Nucleus accumbens (tissue), 56 donors: ENCODE data around the gene NES.

Experiments used
- DNase-seq, 56 donors: peaks; one replicate each; lab custom pipeline; 2025; lab: John Stamatoyannopoulos, UW

NES gene

DNA sequence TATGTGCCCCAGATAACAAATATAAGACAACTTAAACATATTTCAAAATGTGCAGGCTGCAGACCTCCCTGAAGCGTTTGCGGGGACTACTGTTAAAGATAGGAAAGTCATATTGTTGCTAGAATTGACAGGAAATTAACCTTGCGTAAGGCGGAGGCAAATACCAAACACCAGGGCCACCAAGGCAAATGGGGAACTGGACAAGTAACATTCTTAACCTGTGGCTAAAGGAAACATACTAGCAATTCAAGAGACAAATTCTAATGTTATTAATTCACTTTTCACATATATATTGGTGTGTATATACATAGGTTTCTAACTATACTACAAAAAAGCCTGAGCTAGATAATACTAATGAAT, 51.1 kb downstream of the NES start:
- DNase-seq: no peak

DNA sequence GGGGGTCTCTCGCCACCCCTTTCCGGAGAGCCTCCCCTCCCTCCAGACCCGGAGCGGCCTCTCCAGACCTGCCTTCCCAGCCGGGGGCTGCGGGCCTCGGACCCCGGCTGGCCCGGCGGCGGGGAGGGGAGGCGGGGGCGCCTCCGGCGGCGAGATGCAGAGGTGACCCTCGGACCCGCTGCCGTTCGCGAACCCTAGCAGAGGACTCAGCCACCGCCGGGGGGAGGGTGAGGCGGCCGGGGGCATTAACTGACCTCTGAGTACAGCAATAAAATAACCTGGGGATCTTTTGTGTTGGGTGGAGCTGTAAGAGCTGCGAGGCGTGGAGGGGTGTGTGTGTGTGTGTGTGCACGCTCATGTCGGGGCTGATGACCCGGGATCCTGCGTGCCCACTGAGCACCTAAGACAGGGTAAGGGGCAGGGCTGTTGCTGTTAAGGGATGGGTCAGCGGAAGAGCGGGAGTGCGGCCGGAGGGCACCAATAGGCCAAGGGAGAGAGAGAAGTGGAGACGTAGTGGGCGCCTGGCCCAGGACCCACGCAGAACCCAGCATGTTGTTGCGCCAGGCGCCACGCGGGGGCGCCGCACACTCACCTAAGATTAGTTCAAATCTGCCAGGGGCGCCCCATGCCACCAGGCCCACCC, 51.6 kb downstream of the NES start:
- peak in 44 of 56 donors; percentile 22 to 88 (median 50) for DNase-seq

DNA sequence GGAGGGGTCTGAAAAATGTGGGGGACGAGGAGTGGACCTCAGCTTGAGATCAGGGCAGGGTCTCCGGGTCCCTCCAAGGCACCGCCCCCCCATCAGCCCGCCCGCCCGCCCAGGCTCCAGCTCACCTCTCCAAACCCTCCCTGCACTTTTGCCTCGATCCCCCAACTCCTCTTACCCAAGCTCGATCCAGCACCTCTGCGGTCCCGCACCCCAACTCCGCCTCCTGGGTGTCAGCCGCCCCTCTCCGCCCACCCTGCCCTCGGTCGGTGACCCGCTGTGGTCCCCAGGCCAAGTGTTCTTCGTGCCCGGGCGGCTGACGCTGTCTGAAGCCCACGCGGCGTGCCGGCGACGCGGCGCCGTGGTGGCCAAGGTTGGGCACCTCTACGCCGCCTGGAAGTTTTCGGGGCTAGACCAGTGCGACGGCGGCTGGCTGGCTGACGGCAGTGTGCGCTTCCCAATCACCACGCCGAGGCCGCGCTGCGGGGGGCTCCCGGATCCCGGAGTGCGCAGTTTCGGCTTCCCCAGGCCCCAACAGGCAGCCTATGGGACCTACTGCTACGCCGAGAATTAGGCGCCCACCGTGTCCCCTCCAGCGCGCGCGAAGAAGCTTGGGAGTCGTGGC, 52.3 kb downstream of the NES start:
- peak in 1 of 56 donors; percentile 36 for DNase-seq

DNA sequence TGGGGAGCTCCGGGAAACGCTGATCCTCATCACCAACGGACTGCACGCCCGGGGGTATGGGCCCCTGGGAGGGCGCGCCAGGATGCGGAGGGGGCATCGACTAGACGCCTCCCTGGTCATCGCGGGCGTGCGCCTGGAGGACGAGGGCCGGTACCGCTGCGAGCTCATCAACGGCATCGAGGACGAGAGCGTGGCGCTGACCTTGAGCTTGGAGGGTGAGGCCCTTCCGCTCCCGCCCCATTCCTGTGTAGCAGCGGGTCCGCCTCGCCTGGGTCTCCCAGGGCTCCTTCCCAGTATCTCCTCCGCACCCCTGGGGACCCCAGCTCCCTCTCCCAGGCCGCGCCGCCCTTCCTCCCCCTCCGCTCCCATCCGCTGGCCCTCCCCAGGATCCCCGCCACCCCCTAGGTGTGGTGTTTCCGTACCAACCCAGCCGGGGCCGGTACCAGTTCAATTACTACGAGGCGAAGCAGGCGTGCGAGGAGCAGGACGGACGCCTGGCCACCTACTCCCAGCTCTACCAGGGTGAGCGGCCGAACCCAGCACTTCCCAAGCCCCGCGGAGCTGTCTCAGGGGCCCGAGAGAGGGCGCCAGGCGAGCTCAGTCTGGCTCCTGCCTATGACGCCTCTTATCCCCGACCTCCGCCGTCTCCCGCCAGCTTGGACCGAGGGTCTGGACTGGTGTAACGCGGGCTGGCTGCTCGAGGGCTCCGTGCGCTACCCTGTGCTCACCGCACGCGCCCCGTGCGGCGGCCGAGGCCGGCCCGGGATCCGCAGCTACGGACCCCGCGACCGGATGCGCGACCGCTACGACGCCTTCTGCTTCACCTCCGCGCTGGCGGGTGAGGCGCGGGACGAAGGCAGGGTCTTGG, 53.0 kb downstream of the NES start:
- peak in 27 of 56 donors; percentile 6 to 68 (median 36) for DNase-seq

DNA sequence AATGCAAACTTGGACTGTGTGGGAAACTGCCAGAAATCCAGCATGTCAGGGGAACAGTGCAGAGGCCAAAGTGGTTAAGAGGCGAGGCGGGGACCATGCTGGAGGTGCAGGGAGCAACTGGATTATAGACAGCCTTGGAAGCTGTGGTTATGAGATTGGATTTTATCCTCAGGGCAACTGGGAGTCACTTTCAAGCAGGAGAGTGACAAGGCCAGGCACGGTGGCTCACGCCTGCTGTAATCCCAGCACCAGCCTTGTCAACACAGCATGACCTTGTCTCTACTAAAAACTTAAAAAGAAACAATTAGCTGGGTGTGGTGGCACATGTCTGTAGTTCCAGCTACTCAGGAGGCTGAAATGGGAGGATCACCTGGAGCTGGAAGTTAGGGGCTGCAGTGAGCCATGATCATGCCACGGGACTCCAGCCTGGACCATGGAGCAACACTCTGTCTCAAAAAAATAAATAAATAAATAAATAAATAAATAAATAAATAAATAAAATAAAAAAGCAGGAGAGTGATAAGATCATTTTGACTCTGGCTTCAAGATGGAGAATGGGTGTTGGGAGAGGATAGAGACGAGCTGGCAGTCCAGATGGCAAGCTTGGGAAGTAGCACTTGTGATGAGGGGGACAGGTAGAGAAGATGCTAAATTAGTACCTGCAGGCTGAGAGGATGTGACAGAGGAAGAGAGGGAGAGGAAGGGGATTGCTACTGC, 54.5 kb downstream of the NES start:
- no peak for DNase-seq

DNA sequence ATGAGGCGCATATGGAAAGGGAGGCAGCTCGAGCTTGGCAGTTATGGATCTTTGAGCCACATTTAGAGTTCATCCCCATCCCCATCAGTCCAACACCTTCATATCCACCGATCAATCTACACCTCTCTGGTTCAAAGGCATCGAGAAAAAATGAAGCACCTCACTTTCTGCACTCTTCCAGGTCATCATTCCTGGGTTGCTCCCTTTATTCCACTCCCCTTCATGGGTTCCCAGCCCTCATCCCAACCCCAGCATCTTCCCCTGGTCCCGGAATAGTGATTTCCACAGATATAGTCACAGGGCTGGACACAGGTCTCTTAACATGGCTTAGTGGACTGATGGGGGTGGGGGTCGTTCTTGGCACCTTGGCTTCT, 57.6 kb downstream of the NES start:
- peak in 2 of 56 donors; percentile 27 to 57 for DNase-seq

DNA sequence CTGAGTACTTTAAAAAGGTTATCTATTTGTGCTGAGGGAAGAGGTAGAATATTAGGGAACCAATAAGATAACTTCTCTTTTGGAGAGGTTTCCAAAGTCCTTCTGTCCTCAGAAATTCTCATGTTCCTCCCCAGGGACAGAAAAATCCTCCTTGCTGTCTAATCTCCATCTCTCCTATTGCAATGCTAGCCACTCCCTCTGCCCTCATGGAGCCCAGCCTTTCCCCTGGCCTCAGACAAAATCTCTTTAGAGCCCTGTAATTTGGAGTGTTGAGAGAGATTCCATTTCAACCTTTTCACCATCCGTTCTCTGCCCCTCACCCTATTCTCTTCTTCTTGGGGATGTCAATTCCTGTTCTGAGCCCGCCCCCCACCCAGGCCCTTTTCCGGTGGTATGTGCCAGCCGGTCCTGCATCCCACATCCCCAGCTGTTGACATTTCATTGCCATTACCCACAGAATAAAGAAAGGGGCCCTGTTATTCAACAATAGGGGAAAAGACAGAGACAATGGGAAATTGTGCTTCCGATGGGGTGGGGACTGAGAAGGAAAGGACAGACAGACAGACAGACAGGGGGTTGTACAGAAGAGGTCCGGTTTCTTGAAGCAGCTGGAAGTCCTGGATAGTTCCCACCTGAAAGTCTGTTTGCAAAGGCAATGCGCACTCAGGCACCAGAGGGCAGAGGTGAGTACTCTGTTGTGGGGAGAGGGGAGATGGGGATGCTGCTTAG, 58.2 kb downstream of the NES start, which contains the start of gene HAPLN2:
HAPLN2 (plus strand) TSS at position 563 of the 729 bp plus-strand sequence. CDS start 4,076 bp downstream, outside the sequence.
- DNase-seq: peak in 44 of 56 donors; percentile 14 to 83 (median 56)
